AG20443 (cell line): Measurements from ENCODE around the gene AGAP1.
A peak's percentile ranks its signal among the peaks of the same experiment; 100 is the strongest.

Source experiments
- DNase-seq: peaks from one replicate; pipeline ENCODE4 v3.0.0; 2012; ENCODE audit warnings: low spot score, mixed read lengths

Gene AGAP1

GRCh38 chr2:235493775-235494715, at the start of gene AGAP1:
AGAP1 (plus strand) TSS chr2:235494043.
- DNase-seq, result peak; percentile 97

DNA sequence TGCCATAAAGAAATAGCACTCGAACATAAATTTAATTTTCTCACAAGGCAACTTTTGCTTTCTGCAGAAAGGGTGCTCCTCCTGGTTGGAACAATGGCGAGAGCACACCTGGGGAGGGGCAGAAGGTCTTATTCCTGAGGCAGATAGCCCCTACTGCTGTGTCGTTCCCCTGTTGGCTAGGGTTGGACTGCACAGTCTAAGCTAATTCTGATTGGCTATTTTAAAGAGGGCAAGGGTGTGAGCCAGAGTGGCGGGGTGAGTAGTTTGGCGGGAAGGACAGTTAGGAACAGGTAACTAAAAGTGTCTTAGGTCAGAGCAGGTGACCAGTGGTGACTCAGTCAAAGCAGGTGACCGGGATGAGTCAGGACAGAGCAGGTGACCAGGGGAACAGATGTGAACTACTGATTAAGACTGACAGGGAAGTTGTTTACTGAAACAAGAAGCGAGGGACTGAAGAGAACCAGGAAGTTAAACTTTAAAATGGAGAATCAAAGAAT, 49.7 kb upstream of the AGAP1 start:
- DNase-seq, result no peak

DNA sequence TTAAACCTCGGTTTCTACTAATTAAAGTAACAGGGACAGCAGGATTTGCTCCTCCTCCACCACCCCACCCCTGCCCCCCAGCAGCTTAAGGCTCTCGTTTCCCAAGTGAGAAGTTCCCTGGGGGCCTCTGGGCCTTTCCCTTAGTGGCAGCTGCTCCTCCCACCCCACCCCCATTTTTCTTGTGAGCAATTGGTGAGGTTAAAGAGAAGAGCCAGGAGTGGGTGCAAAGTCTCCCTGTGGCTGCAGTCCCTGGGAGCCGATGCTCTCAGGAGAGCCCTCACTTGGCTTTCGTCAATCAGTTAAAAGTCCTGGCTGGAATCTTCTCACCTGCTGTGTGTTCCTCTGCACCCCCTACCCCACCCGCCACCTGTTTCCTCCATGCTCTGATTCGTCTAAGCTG, 48.7 kb upstream of the AGAP1 start:
- no peak for DNase-seq

- no peak for DNase-seq
These were observed 47.8 kb upstream of the AGAP1 start for GRCh38 chr2:235446082-235446481.

DNA sequence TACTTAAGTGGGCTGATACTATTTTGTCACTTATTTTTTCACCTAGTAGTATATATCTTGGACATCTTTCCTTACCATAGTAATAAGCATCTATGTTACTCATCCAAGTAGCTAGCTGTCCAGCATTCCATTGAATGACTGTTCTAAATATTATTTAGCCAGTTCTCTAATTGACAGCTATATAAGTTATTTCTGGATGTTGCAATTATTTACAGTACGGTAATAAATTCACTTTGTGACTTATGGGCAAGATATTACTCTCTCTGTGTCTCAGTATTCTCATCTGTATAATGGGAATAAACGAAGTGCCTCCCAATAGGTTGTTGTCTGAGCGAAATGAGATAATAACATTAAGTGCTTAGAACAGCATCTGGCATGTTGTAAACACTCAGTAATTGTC, 46.6 kb upstream of the AGAP1 start:
- no peak for DNase-seq

DNA sequence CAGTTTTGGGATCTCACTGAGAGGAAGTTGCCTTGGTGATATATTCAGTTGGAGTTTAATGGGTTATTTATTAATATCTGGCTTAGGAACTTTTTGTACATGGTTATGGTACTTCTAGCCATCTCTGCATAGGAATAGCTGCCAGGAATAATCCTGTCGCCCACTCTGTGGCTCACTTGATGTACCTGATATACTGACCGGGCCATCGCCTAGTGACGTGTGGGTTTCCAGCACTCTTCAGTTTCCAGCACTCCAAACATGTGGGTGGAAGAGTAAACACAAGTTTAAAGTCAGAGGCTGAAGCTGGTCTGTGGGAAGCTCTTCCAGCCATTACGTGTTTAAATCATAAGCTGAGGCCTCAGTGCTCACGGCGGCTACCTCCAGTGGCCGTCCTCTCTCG, 44.3 kb upstream of the AGAP1 start:
- DNase-seq, result no peak

DNA sequence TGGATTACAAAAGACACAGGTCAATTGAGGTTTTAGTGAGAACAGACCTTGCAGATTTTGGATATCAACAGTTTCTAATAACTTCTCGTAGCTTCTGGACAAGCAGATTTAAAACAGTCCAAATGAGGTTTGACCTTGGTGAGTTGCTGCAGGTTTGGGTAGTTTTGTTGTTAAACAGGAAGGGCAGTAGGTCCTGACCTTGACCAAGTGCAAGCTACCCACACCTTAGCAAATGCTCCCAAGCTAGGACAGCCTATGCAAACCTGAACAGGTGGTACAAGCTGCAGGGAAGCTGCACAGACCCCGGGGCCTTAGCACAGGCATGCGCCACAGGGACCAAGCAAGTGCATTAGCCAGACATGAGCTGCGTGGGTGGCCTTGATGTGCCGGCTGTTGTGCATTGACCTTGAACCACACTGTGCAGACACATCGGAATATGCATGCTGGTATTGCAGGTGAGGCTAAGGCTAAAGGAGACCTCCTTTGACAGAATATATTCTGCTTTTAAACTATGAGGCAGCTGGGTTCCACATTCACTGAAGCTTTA, 40.2 kb upstream of the AGAP1 start:
- no peak for DNase-seq

GRCh38 chr2:235458839-235459273, 35.0 kb upstream of the AGAP1 start:
- no peak for DNase-seq

GRCh38 chr2:235460548-235461047, 33.2 kb upstream of the AGAP1 start:
- no peak for DNase-seq

- DNase-seq, result no peak
These were observed 32.0 kb upstream of the AGAP1 start for GRCh38 chr2:235461763-235462414.

- no peak for DNase-seq
These were observed 31.4 kb upstream of the AGAP1 start for GRCh38 chr2:235462415-235462790.

GRCh38 chr2:235463893-235464292, 29.9 kb upstream of the AGAP1 start:
- no peak for DNase-seq

DNA sequence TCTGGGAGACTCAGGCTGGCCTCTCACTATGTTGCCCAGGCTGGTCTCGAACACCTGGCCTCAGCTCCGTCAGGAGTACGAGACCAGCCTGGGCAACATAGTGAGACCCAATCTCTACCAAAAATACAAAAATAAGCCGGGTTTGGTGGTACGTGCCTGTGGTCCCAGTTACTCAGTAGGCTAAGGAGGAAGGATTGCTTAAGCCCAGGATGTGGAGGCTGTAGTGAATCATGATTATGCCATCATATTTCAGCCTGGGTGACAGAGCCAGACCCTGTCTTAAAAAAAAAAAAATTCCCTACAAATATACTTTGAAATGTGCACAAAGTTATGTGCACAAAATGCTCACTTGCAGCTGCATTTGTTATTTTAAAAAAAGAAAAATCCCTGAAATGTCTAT, 26.3 kb upstream of the AGAP1 start:
- DNase-seq, result no peak

DNA sequence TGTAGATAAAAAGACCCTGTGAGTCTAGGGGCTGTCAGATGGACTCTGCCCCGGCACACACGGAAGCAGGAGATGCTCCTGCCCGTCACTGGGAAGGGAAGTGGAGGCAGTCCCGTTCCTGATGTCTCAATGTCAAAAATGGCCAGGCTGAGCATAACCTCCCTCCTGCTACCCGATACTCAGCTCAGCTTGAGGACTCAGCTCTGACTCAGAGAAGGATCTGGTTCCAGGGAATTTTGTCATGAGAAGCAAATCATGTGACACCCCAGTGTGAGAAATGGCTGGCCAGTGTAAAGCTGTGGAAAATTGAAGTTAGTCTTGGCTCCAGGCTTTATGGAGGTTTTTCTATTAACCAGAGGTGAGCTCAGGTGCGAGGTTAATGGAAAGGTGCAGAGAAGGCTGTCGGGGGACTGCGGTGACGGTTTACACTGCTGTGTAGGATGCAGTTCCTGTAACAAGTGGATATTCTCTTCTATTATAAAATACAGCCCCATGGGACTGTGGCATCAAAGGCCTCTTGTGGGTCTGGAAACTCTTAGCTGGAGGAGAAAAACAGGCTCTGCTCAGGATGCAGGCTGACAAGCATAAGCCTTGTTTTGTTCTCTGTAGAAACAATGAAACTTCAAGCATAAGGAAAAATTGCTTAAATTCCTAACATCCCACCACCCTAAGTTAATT, 24.7 kb upstream of the AGAP1 start:
- peak; percentile 93 for DNase-seq

- no peak for DNase-seq
These were observed 22.6 kb upstream of the AGAP1 start for GRCh38 chr2:235471186-235471747.

GRCh38 chr2:235472443-235472842, 21.4 kb upstream of the AGAP1 start:
- no peak for DNase-seq

- DNase-seq, result no peak
These were observed 15.2 kb upstream of the AGAP1 start for GRCh38 chr2:235478609-235479008.

DNA sequence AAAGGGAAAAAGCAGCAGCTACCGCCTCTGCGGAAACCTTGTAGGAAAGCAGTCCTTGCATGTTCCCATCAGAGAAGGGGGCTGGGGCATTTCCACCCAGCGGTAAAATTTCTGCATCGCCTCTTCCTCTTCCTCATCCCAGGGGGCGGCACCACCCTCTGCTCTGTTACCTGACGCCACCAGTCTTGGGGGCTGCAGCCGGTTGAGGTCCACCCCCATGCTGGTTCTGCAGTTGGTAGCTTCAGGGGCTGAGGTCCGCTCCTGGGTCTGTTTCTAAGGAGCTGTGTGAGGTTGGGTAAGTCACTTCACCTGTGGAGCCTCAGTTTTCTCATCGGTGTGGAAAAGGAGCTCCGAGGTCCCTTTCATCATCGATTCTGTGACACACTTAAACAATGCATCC, 14.2 kb upstream of the AGAP1 start:
- DNase-seq, result no peak

GRCh38 chr2:235480614-235481013, 13.2 kb upstream of the AGAP1 start:
- no peak for DNase-seq

DNA sequence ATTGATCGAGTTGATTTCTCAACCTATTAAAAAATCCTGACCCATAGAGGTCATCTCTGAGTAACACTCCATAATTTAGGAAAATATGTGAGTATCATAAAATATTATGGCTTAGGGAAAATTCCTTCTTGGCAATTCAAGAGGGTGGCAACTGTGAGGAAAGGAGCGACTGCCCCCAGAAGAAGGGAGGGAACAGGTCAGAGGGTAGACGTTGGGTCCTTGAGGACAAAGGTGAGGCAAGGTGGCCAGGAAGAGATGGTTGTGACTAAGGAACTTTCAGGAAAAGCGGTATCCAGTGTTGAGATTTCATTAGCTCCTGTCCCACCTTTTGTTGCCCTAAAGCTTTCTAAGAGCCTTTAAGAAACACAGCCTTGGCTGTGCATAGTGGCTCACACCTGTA, 10.5 kb upstream of the AGAP1 start:
- DNase-seq, result no peak

DNA sequence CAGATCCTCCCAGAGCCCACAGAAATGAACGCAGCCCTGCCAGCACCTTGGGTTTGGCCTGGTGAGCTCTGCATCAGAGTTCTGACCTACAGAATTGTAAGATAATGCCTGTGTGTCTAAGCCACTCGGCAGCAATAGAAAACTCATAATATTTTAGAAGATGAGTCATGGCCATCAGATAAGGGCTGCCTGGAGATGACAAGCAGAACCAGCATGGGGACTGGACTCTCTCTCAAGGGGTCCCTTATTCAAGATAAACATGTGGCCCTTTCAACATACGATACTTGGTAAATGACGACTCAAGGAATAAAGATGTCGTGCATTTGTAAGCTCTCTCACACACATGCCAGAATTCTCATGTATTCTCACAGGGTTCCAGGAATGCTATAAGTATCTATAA, 8.5 kb upstream of the AGAP1 start:
- no peak for DNase-seq

- DNase-seq, result no peak
These were observed 7.1 kb upstream of the AGAP1 start for GRCh38 chr2:235486729-235487128.
